Measurements from ENCODE around the gene SYNE2. TPM values are rescaled to one million over a fixed set of nuclear protein-coding genes. Genes with fewer than 3 reads are reported as not detected.

SYNE2 gene
- polyA plus RNA-seq, 1 donor from 2014 or later, result 82.3 TPM

- Histone ChIP-seq H3F3A (ENCODE audit: insufficient read depth, low read length, poor library complexity, severe bottlenecking) (no peaks in the 10 kb centered on the region), H4K20me1 (ENCODE audit: insufficient read depth) (no peaks in the 10 kb centered on the region), H3K9ac (ENCODE audit: low read length) (no peak overlapping the region), H3K79me2 (replicated peaks; ENCODE audit: insufficient read depth, low read length) (no peaks in the 10 kb centered on the region), H3K9me3 (ENCODE audit: low read length) (no peaks in the 10 kb centered on the region), H3K27me3 (ENCODE audit: insufficient read depth, low read depth, low read length) (no peaks in the 10 kb centered on the region), H3K4me3 (ENCODE audit: low read length) (no peak overlapping the region), H3K36me3 (ENCODE audit: insufficient read depth, low read length) (peaks cover 14% of the 10 kb centered on the region), H2AFZ (ENCODE audit: low read depth, low read length) (no peak overlapping the region), H3K27ac (ENCODE audit: low read length) (no peak overlapping the region), H3K9me2 (ENCODE audit: insufficient read depth, low read length) (no peaks in the 10 kb centered on the region), H3K4me2 (ENCODE audit: low read length) (no peak overlapping the region)
- TF ChIP-seq RAD21 (conservative IDR thresholded peaks at IDR 0.05) (no peak), SMC3 (conservative IDR thresholded peaks at IDR 0.05; ENCODE audit: poor library complexity) (no peak), TAF1 (IDR thresholded peaks at IDR 0.05; ENCODE audit: low read depth) (no peak), EZH2 (IDR thresholded peaks at IDR 0.05; ENCODE audit: borderline replicate concordance, insufficient read depth, low read length, poor library complexity, severe bottlenecking) (no peak), POLR2AphosphoS5 (IDR thresholded peaks at IDR 0.05) (no peak), MXI1 (conservative IDR thresholded peaks at IDR 0.05; ENCODE audit: poor library complexity, severe bottlenecking) (no peak), CTCF (IDR thresholded peaks at IDR 0.05; ENCODE audit: poor library complexity, severe bottlenecking) (no peak), REST (IDR thresholded peaks at IDR 0.05; ENCODE audit: borderline replicate concordance) (no peak), EP300 (conservative IDR thresholded peaks at IDR 0.05; ENCODE audit: poor library complexity, severe bottlenecking) (no peak)
These were observed 359.9 kb downstream of the SYNE2 start for GRCh38 chr14:64212666-64213065.

GRCh38 chr14:64213086-64213485, 360.3 kb downstream of the SYNE2 start:
- H3K4me2 ChIP-seq (ENCODE audit: low read length), result no peak overlapping the region
- no peak overlapping the region for H3K27ac ChIP-seq (ENCODE audit: low read length)
- H3K27me3 ChIP-seq (ENCODE audit: insufficient read depth, low read depth, low read length), result no peaks in the 10 kb centered on the region
- no peak for TF ChIP-seq POLR2AphosphoS5 (IDR thresholded peaks at IDR 0.05)
- no peak for TF ChIP-seq MXI1 (conservative IDR thresholded peaks at IDR 0.05; ENCODE audit: poor library complexity, severe bottlenecking)
- no peak for TF ChIP-seq REST (IDR thresholded peaks at IDR 0.05; ENCODE audit: borderline replicate concordance)
- TF ChIP-seq RAD21 (conservative IDR thresholded peaks at IDR 0.05), result no peak
- TF ChIP-seq SMC3 (conservative IDR thresholded peaks at IDR 0.05; ENCODE audit: poor library complexity), result no peak
- no peak for TF ChIP-seq EP300 (conservative IDR thresholded peaks at IDR 0.05; ENCODE audit: poor library complexity, severe bottlenecking)
- TF ChIP-seq EZH2 (IDR thresholded peaks at IDR 0.05; ENCODE audit: borderline replicate concordance, insufficient read depth, low read length, poor library complexity, severe bottlenecking), result no peak
- no peak for TF ChIP-seq CTCF (IDR thresholded peaks at IDR 0.05; ENCODE audit: poor library complexity, severe bottlenecking)
- no peak for TF ChIP-seq TAF1 (IDR thresholded peaks at IDR 0.05; ENCODE audit: low read depth)
- no peaks in the 10 kb centered on the region for H4K20me1 ChIP-seq (ENCODE audit: insufficient read depth)
- no peak overlapping the region for H3K4me3 ChIP-seq (ENCODE audit: low read length)
- H3K9me3 ChIP-seq (ENCODE audit: low read length), result no peaks in the 10 kb centered on the region
- H3F3A ChIP-seq (ENCODE audit: insufficient read depth, low read length, poor library complexity, severe bottlenecking), result no peaks in the 10 kb centered on the region
- no peaks in the 10 kb centered on the region for H3K9me2 ChIP-seq (ENCODE audit: insufficient read depth, low read length)
- H3K36me3 ChIP-seq (ENCODE audit: insufficient read depth, low read length), result peaks cover 14% of the 10 kb centered on the region
- no peak overlapping the region for H3K9ac ChIP-seq (ENCODE audit: low read length)
- no peak overlapping the region for H2AFZ ChIP-seq (ENCODE audit: low read depth, low read length)
- H3K79me2 ChIP-seq (replicated peaks; ENCODE audit: insufficient read depth, low read length), result no peaks in the 10 kb centered on the region

Measured in neural cell (in vitro differentiated cells).